GM21737 (cell line): Measurements from ENCODE around the gene EYA3.

ENCODE experiments used
- ATAC-seq: cut with Tn5 transposase; IDR thresholded peaks from one replicate; pipeline ENCODE4 v1.9.1; 2021; ENCODE audit warnings: mild to moderate bottlenecking, moderate library complexity; ENCODE audit not compliant: unreplicated experiment

EYA3 gene

GRCh38 chr1:27941671-27942540 lies 146.5 kb downstream of the EYA3 start:
- no peak for ATAC-seq

GRCh38 chr1:27940870-27941560 lies 147.4 kb downstream of the EYA3 start:
- ATAC-seq = no peak

GRCh38 chr1:27940297-27940696 lies 148.1 kb downstream of the EYA3 start:
- no peak for ATAC-seq

- no peak for ATAC-seq
Observed at GRCh38 chr1:27938488-27938887, 149.9 kb downstream of the EYA3 start.

- no peak for ATAC-seq
Observed at GRCh38 chr1:27937524-27937836, 150.9 kb downstream of the EYA3 start.

GRCh38 chr1:27936370-27936769 lies 152.0 kb downstream of the EYA3 start:
- no peak for ATAC-seq

GRCh38 chr1:27935721-27936120 lies 152.7 kb downstream of the EYA3 start:
- no peak for ATAC-seq

GRCh38 chr1:27934818-27935549 lies 153.4 kb downstream of the EYA3 start, which contains the start of gene SMPDL3B:
Gene SMPDL3B (plus strand): TSS chr1:27935000. CDS start chr1:27935184, 184 bp downstream.
- no peak for ATAC-seq

- no peak for ATAC-seq
Observed at GRCh38 chr1:27931759-27932158, 156.7 kb downstream of the EYA3 start.

GRCh38 chr1:27931184-27931583 lies 157.2 kb downstream of the EYA3 start:
- ATAC-seq = no peak

- ATAC-seq = no peak
Observed at GRCh38 chr1:27928216-27928954, 160.0 kb downstream of the EYA3 start.

GRCh38 chr1:27922272-27922671 lies 166.1 kb downstream of the EYA3 start:
- ATAC-seq = no peak
